Activated CD8-positive, alpha-beta memory T cell treated with anti-CD3 and anti-CD28 coated beads for 1 hour (primary cell): ENCODE data around the gene MPEG1.
A peak's percentile ranks its signal among the peaks of the same experiment; 100 is the strongest.

ENCODE experiments used
- DNase-seq, 2 donors: peaks; one replicate each; pipeline ENCODE4 v3.0.0-alpha.2; 2020; ENCODE audit warnings: low read depth in 1 of 2; ENCODE audit errors: extremely low read depth in 1 of 2

Gene MPEG1

GRCh38 chr11:59218893-59219292 is 6.2 kb upstream of the MPEG1 start:
- DNase-seq, result no peak

DNA sequence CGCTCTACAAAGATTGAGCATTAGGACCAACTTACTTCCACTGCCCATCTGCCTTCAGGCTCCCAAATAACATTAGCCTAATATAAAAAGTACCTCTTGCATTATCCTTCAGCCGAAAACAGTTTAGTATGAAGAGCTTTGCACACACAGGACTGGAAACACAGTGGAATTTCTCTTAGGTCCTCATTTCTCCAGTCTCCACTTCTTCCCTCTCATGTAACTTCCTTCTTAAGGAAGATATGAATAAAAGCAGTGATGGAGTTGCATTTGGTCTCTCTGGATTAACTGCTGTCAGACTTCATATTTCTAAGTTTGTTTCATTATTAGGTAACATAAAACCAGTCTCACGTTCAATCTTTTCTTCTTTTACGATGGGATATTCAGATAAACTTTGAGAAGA is 5.6 kb upstream of the MPEG1 start:
- no peak for DNase-seq

- no peak for DNase-seq
These were observed 4.2 kb upstream of the MPEG1 start for GRCh38 chr11:59216641-59217564.

DNA sequence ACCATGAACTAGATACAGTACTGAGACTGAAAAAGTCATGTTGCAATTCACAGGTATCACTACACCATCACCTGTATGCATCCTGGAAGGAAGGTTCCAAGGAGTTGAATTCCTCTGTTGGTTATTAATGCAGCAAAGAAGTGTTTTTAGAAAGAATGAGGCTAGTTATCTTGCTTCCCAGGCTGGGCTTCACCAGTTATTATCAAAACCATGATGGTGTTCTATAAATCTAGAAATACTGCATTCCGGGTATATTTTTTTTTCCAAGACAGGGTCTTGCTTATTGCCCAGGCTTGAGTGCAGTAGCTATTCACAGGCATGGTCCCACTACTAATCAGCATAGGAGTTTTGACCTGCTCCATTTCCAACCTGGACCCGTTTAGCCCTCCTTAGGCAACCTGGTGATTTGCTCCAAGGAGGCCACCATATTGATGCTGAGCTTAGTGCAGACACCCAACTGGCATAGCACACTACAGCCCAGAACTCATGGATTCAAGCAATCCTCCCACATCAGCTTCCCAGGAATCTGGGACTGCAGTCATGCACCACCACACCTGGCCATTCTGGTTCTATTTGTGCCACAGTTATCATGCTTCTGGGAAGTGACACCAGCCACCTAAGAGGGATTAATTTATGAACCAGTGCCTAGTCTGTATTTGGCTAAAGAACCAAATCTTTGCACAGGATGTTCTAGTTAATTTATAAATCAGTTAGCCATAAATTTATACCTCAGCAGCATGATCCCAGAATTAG is 1.6 kb upstream of the MPEG1 start:
- no peak for DNase-seq

- no peak for DNase-seq
These were observed 505 bp downstream of the MPEG1 start for GRCh38 chr11:59212222-59212621.

DNA sequence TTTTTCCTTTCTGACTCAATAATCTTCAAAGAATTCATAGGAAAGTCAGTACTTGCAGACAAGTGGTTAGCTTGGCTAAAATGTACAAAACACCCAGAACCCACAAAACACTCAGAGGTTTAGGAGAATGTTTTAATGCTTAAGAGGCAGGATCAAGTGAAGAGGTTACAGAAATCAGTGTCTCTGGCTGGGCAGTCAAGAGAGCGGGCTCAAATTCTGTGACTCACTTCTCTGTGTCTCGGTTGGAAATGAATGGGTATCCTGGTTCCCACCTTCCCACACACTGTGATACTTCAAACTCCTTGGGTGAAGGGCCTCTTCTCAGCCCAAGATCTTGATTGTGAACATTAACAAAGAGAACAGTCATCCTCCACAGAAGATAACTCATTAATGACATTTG is 3.8 kb downstream of the MPEG1 start:
- DNase-seq, result no peak

DNA sequence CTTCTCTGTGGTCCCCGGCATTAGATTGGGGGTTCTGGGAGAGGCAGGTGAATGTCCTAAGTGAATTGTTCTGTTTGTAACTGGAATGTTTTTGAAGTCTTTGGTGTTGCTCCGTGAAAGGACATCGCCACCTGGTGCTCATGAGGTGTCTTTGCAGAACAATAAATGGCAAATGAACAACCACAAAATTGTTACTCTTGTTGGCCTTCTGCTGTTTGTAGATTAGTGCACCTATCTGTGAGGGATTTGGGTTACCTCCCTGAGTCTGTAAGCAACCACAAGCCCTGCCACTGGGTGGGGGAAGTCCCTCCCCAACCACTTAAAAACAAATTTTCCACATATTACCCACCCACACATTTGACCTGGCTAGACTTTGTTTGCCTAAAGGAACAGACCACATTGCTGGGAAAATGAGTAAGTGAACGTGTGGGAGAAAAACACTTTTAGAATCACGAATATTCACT is 4.7 kb downstream of the MPEG1 start:
- DNase-seq, result peak in 1 of 2 donors; percentile 5

DNA sequence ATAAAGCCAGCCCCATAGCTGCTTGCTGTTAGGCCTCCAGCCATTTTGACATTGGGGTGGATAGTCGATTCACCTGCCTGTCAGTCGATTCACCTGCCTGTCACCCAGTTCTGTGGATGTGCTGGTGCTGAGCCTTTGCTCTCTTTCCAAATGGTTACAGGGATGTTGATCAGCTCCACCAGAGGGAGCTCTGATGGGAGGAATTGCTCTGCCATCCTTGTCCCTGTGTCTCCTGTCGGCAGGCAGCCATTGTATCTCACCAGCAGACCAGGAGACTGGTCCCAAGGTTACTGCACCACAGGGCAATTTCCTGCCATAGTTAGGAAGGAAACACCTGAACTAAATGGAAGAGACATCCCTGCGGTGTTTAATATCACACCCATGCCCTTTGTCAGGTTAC is 6.1 kb downstream of the MPEG1 start:
- no peak for DNase-seq

DNA sequence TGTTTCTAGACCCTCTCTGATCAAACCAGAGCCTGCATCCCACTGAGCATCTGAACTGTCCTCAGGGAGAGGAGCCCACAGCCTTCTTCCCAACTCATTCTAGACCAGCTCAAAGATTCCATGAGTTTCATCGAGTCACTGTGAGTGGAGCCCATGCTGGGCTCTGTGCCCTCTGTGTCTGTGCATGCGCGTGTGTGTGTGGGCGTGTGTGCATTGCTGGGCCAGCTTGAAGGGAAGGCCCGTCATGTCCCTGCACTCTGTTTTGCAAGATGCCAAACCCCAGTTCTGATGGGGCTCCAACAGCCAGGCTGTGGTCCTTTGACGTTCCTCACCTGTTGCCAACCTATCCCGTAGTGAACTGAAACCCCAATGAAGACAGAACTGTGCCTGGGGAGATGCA is 7.1 kb downstream of the MPEG1 start:
- DNase-seq, result no peak

DNA sequence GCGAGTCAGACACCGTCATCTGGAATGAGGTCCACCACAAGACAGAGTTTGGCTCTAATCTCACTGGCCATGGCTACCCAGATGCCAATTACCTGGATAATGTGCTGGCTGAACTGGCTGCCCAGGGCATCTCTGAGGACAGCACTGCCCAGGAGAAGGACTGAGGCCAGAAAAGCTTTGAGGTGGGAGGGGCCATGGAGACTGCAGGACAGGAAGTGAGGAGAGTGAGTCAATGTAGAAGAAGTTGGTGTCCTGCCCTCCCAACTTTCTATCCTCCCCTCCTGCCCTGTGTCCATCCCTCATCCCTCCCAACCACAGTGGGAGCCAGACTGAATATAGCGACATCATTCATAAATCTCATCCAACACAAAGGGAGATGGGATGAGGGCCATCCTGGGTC is 8.0 kb downstream of the MPEG1 start:
- DNase-seq, result no peak

DNA sequence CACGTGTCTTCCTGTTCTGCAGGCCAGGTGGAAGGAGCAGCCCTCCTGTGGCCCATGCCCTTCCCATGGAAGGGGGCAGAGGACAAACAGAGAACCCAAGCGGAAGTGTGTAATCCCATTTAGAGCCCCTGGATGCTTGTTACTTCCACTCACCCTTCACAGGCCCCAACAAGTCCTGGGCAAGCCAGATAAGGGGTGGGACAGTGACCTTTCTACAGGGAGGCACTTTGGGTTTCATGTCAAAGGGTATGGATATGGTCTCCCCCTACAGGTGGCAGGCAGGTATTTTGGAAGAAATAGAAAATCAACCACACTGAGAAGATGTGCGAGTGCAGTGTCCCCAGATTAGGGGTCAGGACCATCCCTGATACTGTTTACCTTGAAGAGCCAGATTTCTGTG is 11.4 kb downstream of the MPEG1 start:
- no peak for DNase-seq

DNA sequence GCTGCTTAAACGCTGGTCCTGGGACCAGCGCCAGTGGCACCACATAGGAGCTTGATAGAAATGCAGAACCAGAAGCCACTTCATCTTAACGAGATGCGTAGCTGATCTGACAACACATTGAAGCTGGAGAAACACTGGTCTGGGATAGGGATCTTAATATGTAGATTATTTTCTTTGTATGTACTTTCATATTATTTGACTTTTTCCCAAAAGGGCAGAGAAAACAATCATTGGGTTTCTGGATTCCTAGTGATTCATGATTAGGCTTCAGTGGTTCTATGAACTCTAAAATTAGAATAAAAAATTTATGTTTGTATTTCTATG is 12.3 kb downstream of the MPEG1 start:
- DNase-seq, result no peak

- no peak for DNase-seq
These were observed 12.9 kb downstream of the MPEG1 start for GRCh38 chr11:59199546-59200422.

DNA sequence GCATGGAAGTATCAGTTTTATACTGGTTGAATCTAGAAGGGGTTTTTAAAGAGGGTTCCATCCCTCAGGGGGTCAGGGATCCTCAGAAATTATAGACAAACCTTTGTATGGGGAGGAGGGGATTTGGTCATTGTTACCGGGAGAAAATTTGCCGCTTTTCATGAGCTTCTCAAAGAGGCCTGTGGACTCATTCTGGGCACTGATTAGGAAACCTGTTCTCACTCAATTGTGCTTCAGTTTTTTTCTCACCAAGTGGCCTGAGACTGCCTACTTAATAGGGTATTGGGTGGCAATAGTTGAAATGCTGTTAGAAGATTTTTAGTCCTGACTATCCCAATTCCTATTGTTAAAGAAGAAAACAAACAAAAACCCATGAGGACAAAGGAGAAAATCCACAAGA is 14.0 kb downstream of the MPEG1 start:
- no peak for DNase-seq

DNA sequence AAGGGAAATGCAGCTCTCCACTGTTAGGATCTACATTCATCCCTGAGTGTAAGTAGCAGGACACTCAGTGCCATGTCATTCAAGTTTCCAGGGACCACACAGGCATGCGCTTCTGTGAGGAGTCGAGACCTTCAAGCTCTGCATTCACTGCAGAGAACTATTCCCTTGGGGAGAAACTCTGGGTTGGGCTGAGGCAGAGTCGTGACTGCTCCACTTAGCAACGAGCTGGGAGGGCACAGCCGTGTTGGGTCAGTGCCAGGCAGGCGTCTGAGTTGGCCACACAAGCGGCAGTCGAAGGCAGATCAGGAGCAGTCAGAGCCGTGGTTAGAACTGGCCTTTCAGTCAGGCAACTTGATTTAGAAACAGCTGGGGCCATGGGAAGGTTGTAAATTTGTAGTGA is 14.7 kb downstream of the MPEG1 start:
- DNase-seq, result no peak

GRCh38 chr11:59196777-59197176 is 15.9 kb downstream of the MPEG1 start:
- no peak for DNase-seq

DNA sequence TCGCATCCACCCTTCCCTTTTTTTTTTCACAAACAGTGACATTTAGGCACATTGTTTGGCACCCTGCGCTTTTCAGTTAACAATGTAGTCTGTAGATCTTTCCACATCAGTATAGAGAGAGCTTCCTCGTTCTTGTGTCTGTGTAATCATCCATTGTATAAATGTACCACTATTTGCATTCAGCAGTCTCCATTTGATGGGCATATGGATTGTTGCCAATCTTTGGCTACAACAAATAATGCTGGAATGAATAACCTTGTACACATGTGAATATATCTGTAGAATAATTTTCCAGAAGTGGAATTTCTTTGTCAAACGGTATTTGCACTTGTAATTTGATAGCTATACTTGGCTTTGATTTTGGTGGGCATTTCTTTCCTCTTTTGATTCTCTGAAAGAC is 17.1 kb downstream of the MPEG1 start:
- no peak for DNase-seq

DNA sequence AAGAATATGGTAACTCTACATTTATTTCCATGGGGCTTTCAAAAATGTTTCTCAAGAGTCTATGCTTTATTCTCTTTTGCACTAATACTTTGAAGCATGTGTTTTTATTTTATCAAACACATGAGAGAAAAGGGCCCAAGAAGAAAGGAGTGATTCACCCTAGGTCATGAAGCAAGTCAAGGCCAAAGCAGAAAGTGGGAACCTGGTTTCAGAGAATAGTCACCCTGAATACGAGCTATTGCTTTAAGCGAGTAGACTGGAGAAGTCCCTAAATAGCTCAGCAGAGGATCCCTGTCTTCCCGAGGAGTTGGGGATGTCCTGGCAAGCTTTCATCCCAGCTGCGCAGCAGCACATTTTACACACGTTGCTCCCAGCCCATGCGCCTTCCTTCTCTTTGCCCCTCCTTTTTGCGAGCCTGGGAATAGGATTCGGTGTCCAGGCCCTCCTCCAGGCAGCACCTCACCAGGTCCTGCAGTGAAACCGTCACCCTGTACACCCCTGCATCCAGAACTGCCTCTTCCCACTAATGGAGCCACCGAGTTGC is 19.1 kb downstream of the MPEG1 start:
- DNase-seq, result no peak

DNA sequence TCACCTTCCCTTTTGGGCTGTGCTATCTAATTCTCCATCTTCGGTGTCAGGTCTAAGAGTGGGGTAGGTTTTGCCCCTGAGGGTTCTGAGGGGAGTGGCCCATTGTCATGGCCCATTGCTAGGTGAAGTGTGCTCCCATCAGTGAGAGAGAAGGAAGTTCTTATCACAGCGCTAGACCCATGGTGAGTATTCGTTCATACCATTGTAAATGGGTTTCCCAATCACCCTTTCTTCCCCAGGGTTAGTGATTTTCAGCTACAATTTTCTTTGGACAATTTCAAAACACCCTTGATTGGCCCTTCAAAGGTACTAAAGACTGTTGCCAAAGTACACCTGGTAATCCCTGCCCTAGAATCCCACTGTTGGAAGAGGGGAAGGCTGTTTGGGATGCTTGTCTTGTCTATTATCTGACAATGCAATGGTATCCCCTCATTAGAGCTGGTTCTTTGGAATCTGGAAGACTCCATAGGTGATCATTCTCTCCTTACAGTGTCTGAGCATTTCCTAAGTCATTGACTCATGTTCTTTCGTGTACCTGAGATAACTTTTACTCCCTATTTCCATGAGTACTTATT is 20.2 kb downstream of the MPEG1 start:
- no peak for DNase-seq

GRCh38 chr11:59191890-59192289 is 20.8 kb downstream of the MPEG1 start:
- DNase-seq, result no peak

DNA sequence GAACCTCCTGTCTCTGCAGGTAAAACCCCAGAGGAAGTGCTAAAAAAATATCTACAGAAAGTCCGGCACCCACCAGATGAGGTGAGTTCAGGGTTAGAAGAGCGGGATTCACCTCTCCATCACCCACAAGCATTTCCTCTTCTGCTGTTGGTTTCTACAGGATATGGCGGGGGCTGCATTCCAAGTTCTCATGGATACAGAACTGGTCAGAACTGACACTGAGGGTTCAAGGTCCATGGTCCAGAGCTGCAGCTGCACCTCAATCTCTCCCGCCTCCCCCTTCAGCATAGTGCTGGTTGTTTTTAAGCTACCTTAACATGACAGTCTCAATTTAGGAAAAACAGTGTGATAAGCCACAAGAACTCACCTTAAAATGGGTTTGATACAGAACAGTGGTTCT is 21.6 kb downstream of the MPEG1 start:
- no peak for DNase-seq
